Measurements from ENCODE around the gene MATN1.

DNA sequence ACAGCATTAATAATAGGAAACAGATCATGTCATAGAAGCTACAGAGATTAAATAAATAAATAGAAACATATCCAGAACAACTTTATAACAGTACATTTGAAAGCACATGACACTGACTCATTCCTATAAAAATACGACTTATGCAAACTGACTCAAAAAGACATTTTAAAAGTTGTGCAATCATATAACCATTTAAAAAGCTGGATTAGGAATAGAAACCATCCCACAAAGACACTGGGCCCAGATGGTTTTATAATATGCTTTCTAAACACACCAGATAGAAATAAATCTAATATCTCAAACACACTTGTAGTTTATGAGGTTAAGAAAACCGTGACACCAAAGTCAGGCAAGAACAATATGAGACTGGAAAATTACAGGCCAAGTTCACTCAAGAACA is 47.6 kb downstream of the MATN1 start:
- TF ChIP-seq, protein P1, sequence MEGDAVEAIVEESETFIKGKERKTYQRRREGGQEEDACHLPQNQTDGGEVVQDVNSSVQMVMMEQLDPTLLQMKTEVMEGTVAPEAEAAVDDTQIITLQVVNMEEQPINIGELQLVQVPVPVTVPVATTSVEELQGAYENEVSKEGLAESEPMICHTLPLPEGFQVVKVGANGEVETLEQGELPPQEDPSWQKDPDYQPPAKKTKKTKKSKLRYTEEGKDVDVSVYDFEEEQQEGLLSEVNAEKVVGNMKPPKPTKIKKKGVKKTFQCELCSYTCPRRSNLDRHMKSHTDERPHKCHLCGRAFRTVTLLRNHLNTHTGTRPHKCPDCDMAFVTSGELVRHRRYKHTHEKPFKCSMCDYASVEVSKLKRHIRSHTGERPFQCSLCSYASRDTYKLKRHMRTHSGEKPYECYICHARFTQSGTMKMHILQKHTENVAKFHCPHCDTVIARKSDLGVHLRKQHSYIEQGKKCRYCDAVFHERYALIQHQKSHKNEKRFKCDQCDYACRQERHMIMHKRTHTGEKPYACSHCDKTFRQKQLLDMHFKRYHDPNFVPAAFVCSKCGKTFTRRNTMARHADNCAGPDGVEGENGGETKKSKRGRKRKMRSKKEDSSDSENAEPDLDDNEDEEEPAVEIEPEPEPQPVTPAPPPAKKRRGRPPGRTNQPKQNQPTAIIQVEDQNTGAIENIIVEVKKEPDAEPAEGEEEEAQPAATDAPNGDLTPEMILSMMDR (IDR thresholded peaks at IDR 0.05) = no peak
- TF ChIP-seq POLR2AphosphoS5 (IDR thresholded peaks at IDR 0.05) (no peak), POLR2A (IDR thresholded peaks at IDR 0.05) (no peak)

All from suprapubic skin (tissue), 4 donors.